Activated CD8-positive, alpha-beta T cell treated with anti-CD3 and anti-CD28 coated beads for 36 hours (primary cell): ENCODE measurements around the gene NF1. TPM values are rescaled to one million over a fixed set of nuclear protein-coding genes. Genes with fewer than 3 reads are reported as not detected.
A peak's percentile ranks its signal among the peaks of the same experiment; 100 is the strongest.
"Not testable (repeated sequence)": the region's sequence is repeated elsewhere in the genome, so short reads cannot be mapped to it uniquely, and the experiment has no call there.

Experiments
- ATAC-seq: fragments of 200-7000 bp; cut with Tn5 transposase; one replicate; pipeline ENCODE4 v1.10.0; 2021; ENCODE audit warnings: mild to moderate bottlenecking, moderate library complexity
- CTCF ChIA-PET: fragments of 350-600 bp; sonication (Branson Sonifier 250); formaldehyde crosslinking; loops from one replicate; lab custom pipeline; 2021; ENCODE audit warnings: antibody characterized with exemption; lab: Charles Lee
- POLR2A ChIA-PET: fragments of 350-600 bp; sonication (Branson Sonifier 250); formaldehyde crosslinking; loops from one replicate; lab custom pipeline; 2021; ENCODE audit warnings: antibody characterized with exemption; lab: Charles Lee
- DNase-seq: peaks from one replicate; pipeline ENCODE4 v3.0.0-alpha.2; 2020
- H3K27ac Mint-ChIP-seq: one replicate; pipeline ENCODE4 v1.8.0; 2021; ENCODE audit warnings: mild to moderate bottlenecking, mixed read lengths
- H3K27me3 Mint-ChIP-seq: one replicate; pipeline ENCODE4 v1.8.0; 2021; ENCODE audit warnings: mixed read lengths
- H3K36me3 Mint-ChIP-seq: one replicate; pipeline ENCODE4 v1.8.0; 2021; ENCODE audit warnings: low read depth, mixed read lengths
- H3K4me1 Mint-ChIP-seq: one replicate; pipeline ENCODE4 v1.8.0; 2021; ENCODE audit warnings: low read depth, mixed read lengths
- H3K4me3 Mint-ChIP-seq: one replicate; pipeline ENCODE4 v1.8.0; 2021; ENCODE audit warnings: mild to moderate bottlenecking, moderate library complexity, mixed read lengths
- H3K9me3 Mint-ChIP-seq: one replicate; pipeline ENCODE4 v1.8.0; 2021; ENCODE audit warnings: mixed read lengths
- CTCF ChIP-seq: fragments of 200-600 bp; IDR thresholded peaks from one replicate; pipeline ENCODE4 v1.8.0; 2022; ENCODE audit warnings: antibody characterized with exemption, mild to moderate bottlenecking
- intact Hi-C: fragments of 100-400 bp; cut with micrococcal nuclease; formaldehyde crosslinking; loops from one replicate; pipeline ENCODE4 v1.10.0; 2022
- total RNA-seq, 2 experiments: library from RNA; stranded (reverse); gene quantifications; one replicate each; pipeline ENCODE4 v1.2.3, GENCODE V29; 2021

Gene NF1
- total RNA-seq, 2 experiments from 2014 or later = 19.4 to 20.1 TPM

GRCh38 chr17:31310260-31310659 is 215.5 kb downstream of the NF1 start:
- Mint-ChIP-seq H3K36me3 (peaks cover 42% of the 10 kb centered on the region), H3K4me3 (peak overlapping the region; percentile 90), H3K27ac (peak overlapping the region; percentile 98), H3K9me3 (peaks cover 2% of the 10 kb centered on the region), H3K27me3 (no peaks in the 10 kb centered on the region), H3K4me1 (peaks cover 54% of the 10 kb centered on the region)
- intact Hi-C loops = no loop called here
- peak; percentile 45 for ATAC-seq
- CTCF ChIA-PET = interaction anchor here (2.1 kb wide), 1 partner anchor 9 kb away, joined by 9 read pairs; no protein-coding TSS in a partner anchor
- TF ChIP-seq CTCF = no peak
- peak; percentile 71 for DNase-seq
- POLR2A ChIA-PET = interaction anchor here (0.6 to 10.7 kb wide), 4 partner anchors 10 to 239 kb away, joined by 3 to 114 read pairs (median 5); partner anchors contain the start of gene EVI2A

- intact Hi-C loops = loop anchor here (1.0 kb wide), 1 partner anchor 10 kb away; the partner anchor contains the start of gene EVI2A
- no peaks in the 10 kb centered on the region for H3K27me3 Mint-ChIP-seq
- H3K27ac Mint-ChIP-seq = peak overlapping the region; percentile 98
- peaks cover 54% of the 10 kb centered on the region for H3K4me1 Mint-ChIP-seq
- CTCF ChIA-PET = interaction anchor here (2.1 kb wide), 1 partner anchor 9 kb away, joined by 9 read pairs; no protein-coding TSS in a partner anchor
- POLR2A ChIA-PET = interaction anchor here (0.6 to 10.7 kb wide), 3 partner anchors 9 to 239 kb away, joined by 3 to 114 read pairs (median 7); partner anchors contain the start of gene EVI2A
- peaks cover 2% of the 10 kb centered on the region for H3K9me3 Mint-ChIP-seq
- DNase-seq (peak; percentile 43), ATAC-seq (peak; percentile 28)
- H3K36me3 Mint-ChIP-seq = peaks cover 35% of the 10 kb centered on the region
- peak overlapping the region; percentile 90 for H3K4me3 Mint-ChIP-seq
- no peak for TF ChIP-seq CTCF
These were observed 216.1 kb downstream of the NF1 start for GRCh38 chr17:31310886-31311285.

- CTCF ChIA-PET = interaction anchor here (2.1 kb wide), 1 partner anchor 8 kb away, joined by 9 read pairs; no protein-coding TSS in a partner anchor
- H3K9me3 Mint-ChIP-seq = peaks cover 2% of the 10 kb centered on the region
These were observed 216.7 kb downstream of the NF1 start for GRCh38 chr17:31311526-31311925.

DNA sequence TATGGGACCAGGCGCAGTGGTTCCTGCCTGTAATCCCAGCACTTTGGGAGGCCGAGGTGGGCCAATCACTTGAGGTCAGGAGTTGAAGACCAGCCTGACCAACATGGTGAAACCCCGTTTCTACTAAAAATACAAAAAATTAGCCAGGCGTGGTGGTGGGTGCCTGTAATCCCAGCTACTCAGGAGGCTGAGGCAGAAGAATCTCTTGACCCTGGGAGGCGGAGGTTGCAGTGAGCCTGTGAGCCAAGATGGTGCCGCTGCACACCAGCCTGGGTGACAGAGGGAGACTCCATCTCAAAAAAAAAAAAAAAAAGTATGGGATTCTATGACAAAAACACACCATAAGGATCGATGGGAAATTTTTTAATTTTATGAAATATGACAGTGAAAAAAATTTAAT is 217.4 kb downstream of the NF1 start:
- Mint-ChIP-seq H3K27ac (peak overlapping the region; percentile 98), H3K4me1 (peaks cover 51% of the 10 kb centered on the region), H3K36me3 (peaks cover 30% of the 10 kb centered on the region), H3K4me3 (peak overlapping the region; percentile 90)
- POLR2A ChIA-PET = interaction anchor here (0.6 to 10.7 kb wide), 3 partner anchors 8 to 62 kb away, joined by 3 to 114 read pairs (median 3); partner anchors contain the start of gene EVI2A
- ATAC-seq, H3K27me3 Mint-ChIP-seq, CTCF ChIA-PET, intact Hi-C loops, H3K9me3 Mint-ChIP-seq: not testable (repeated sequence)
- DNase-seq = peak; percentile 63

More at GRCh38 chr17:31311526-31311925, 216.7 kb downstream of the NF1 start:
- TF ChIP-seq CTCF = no peak
- no peak for ATAC-seq
- Mint-ChIP-seq H3K4me1 (peaks cover 53% of the 10 kb centered on the region), H3K27me3 (no peaks in the 10 kb centered on the region), H3K4me3 (peak overlapping the region; percentile 90), H3K36me3 (peaks cover 31% of the 10 kb centered on the region), H3K27ac (peak overlapping the region; percentile 98)
- POLR2A ChIA-PET = interaction anchor here (0.6 to 10.7 kb wide), 3 partner anchors 8 to 63 kb away, joined by 3 to 114 read pairs (median 3); partner anchors contain the start of gene EVI2A
- intact Hi-C loops = loop anchor here (1.0 kb wide), 1 partner anchor 10 kb away; the partner anchor contains the start of gene EVI2A
- no peak for DNase-seq

DNA sequence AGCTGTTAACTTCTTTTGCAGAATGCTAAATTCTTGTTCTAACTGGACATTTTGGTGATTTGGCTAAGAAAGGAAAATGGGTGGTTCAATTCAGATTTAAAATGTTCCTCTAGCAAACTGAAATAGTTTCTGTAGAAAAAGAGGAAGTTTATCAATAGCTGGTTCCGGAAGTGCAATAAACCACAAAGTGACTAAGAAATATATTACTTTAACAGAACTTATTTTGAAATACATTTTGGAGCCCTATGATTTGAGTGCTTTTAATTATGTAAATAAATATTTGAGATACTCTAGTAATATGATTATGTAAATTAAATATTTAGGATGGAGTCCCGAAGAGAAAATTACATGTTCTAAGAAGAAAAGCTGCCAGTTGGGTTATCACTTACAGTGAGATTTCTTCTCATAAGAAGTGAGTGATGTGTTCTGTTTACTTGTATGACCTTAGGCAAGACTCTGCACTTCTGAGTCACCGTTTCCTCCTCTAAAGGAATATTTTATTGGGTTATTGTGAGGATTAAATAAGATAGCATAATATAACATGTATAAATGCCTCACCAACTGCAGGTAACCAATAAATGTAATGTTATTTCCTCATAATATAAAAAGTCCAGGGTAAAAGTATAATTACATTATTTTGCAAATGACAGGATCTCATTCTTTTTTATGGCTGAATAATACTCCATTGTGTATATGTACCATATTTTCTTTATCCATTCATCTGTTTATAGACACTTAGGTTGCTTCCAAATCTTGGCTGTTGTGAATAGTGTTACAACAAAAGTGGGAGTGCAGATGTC is 219.4 kb downstream of the NF1 start, which contains the start of gene EVI2B:
Gene EVI2B, minus strand, starts transcription at position 73 of the 800 bp plus-strand sequence. CDS start 8,445 bp downstream, outside the sequence.
- CTCF ChIA-PET = interaction anchor here (0.8 to 1.2 kb wide), 4 partner anchors 12 to 194 kb away, joined by 3 to 4 read pairs (median 3); no protein-coding TSS in a partner anchor
- TF ChIP-seq CTCF = no peak
- intact Hi-C loops = no loop called here
- no peaks in the 10 kb centered on the region for H3K27me3 Mint-ChIP-seq
- peaks cover 34% of the 10 kb centered on the region for H3K4me1 Mint-ChIP-seq
- POLR2A ChIA-PET = interaction anchor here (10.7 kb wide), 1 partner anchor 6 kb away, joined by 114 read pairs; the partner anchor contains the start of gene EVI2A
- peak within 1 kb of the TSS; percentile 90 for H3K4me3 Mint-ChIP-seq
- H3K27ac Mint-ChIP-seq = peak within 1 kb of the TSS; percentile 96
- H3K9me3 Mint-ChIP-seq = peaks cover 2% of the 10 kb centered on the region
- H3K36me3 Mint-ChIP-seq = peaks cover 35% of the 10 kb centered on the region
- DNase-seq = peak; percentile 22
- peak; percentile 44 for ATAC-seq
